CD4-positive, alpha-beta memory T cell (primary cell): ENCODE data around the gene IGSF3. TPM values are rescaled to one million over a fixed set of nuclear protein-coding genes. Genes with fewer than 3 reads are reported as not detected.
A peak's percentile ranks its signal among the peaks of the same experiment; 100 is the strongest.
"Not testable (repeated sequence)": the region's sequence is repeated elsewhere in the genome, so short reads cannot be mapped to it uniquely, and the experiment has no call there.

Source experiments
- CTCF ChIA-PET: fragments of 350-600 bp; sonication (Branson Sonifier 250); formaldehyde crosslinking; loops from one replicate; lab custom pipeline; 2021; ENCODE audit warnings: inconsistent platforms; ENCODE audit not compliant: partially characterized antibody; lab: Charles Lee
- POLR2A ChIA-PET: fragments of 350-600 bp; sonication (Branson Sonifier 250); formaldehyde crosslinking; loops from one replicate; lab custom pipeline; 2021; ENCODE audit not compliant: partially characterized antibody; lab: Charles Lee
- DNase-seq, 5 donors: peaks; one replicate each; pipeline versions ENCODE4 v3.0.0 to v3.0.0-alpha.2; 2020 to 2022; ENCODE audit warnings: mixed read lengths in 1 of 5
- H3K27ac ChIP-seq: one replicate; pipeline ENCODE4 v1.7.0; 2013; ENCODE audit warnings: low read depth, low read length
- H3K27me3 ChIP-seq: 2 replicates; pipeline ENCODE4 v1.7.0; 2013; ENCODE audit warnings: mild to moderate bottlenecking, low read length, moderate library complexity; ENCODE audit not compliant: insufficient read depth
- H3K36me3 ChIP-seq: 2 replicates; pipeline ENCODE4 v1.7.0; 2013; ENCODE audit warnings: mild to moderate bottlenecking, low read length, moderate library complexity; ENCODE audit not compliant: insufficient read depth
- H3K4me1 ChIP-seq: 2 replicates; pipeline ENCODE4 v1.7.0; 2013; ENCODE audit warnings: mild to moderate bottlenecking, low read length, moderate library complexity; ENCODE audit not compliant: insufficient read depth
- H3K4me3 ChIP-seq, 2 donors: one replicate each; pipeline ENCODE4 v1.7.0; 2013; ENCODE audit warnings: low read length in 2 of 2, mild to moderate bottlenecking in 1 of 2
- H3K9me3 ChIP-seq, 2 donors: one replicate each; pipeline ENCODE4 v1.7.0; 2013; ENCODE audit warnings: low read length in 2 of 2, control low read depth in 1 of 2; ENCODE audit not compliant: control insufficient read depth in 1 of 2
- H3K27ac Mint-ChIP-seq, 7 donors: one replicate each; pipeline ENCODE4 v1.8.0; 2020 to 2021; ENCODE audit warnings: mixed read lengths in 7 of 7, mild to moderate bottlenecking in 6 of 7, inconsistent platforms in 3 of 7, moderate library complexity in 3 of 7
- H3K27me3 Mint-ChIP-seq, 2 donors: one replicate each; pipeline ENCODE4 v1.8.0; 2020 to 2021; ENCODE audit warnings: mixed read lengths in 2 of 2
- H3K36me3 Mint-ChIP-seq, 2 donors: one replicate each; pipeline ENCODE4 v1.8.0; 2020 to 2021; ENCODE audit warnings: mixed read lengths in 2 of 2, inconsistent platforms in 1 of 2, mild to moderate bottlenecking in 1 of 2
- H3K4me1 Mint-ChIP-seq, 4 donors: one replicate each; pipeline ENCODE4 v1.8.0; 2020 to 2021; ENCODE audit warnings: mixed read lengths in 4 of 4, mild to moderate bottlenecking in 1 of 4
- H3K4me3 Mint-ChIP-seq, 8 donors: one replicate each; pipeline ENCODE4 v1.8.0; 2020 to 2021; ENCODE audit warnings: mixed read lengths in 8 of 8, mild to moderate bottlenecking in 7 of 8, moderate library complexity in 6 of 8, inconsistent platforms in 3 of 8
- H3K9me3 Mint-ChIP-seq, 8 donors: one replicate each; pipeline ENCODE4 v1.8.0; 2020 to 2021; ENCODE audit warnings: mixed read lengths in 8 of 8, mild to moderate bottlenecking in 5 of 8, inconsistent platforms in 3 of 8, moderate library complexity in 1 of 8
- intact Hi-C: fragments of 100-400 bp; cut with micrococcal nuclease; formaldehyde crosslinking; loops from one replicate; pipeline ENCODE4 v1.15.1; 2023
- polyA plus RNA-seq, 2 donors: library from polyadenylated mRNA; unstranded; fragments of 300-500 nt; fragmentation: Illumina TruSeq; gene quantifications; one replicate each; pipeline ENCODE4 v1.2.3, GENCODE V29; 2021
- total RNA-seq, 2 experiments: library from RNA; stranded (reverse); gene quantifications; one replicate each; pipeline ENCODE4 v1.2.3, GENCODE V29; 2021

Gene IGSF3
- total and polyA plus RNA-seq, 4 experiments from 2014 or later: 0.06 TPM; not detected in 3

DNA sequence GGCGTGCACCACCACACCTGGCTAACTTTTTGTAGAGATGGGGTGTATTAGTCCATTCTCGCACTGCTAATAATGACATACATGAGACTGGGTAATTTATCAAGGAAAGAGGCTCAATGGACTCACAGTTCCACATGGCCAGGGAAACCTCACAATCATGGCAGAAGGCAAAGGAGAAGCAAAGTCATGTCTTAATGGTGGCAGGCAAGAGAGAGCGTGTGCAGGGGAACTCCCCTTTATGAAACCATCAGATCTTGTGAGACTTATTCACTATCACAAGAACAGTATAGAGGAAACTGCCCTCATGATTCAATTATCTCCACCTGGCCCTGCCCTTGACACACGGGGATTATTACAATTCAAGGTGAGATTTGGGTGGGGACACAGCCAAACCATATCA, 105.1 kb downstream of the IGSF3 start:
- Mint-ChIP-seq H3K27ac (peak overlapping the region in 6 of 7 donors; percentile 6 to 71 (median 44)), H3K4me3 (peak overlapping the region in 5 of 8 donors; percentile 14 to 69 (median 46))

DNA sequence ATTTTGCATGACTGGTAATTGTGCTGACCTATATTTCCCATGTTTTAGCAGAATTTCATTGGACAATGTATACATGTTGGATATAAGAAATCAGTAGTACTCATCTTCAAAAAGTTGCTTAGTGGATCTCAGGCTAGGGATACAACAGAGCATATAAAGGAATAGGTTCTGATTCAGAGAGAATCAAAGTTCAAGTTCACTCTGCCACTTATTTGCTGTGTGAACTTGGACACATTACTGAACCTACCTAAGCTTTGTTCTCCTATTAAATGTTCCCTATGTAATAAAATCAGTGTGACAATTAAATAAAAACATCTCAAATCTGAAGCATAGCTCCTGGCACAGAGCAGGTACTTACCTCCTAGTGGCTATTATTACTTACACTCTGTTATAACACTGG, 106.0 kb downstream of the IGSF3 start:
- H3K9me3 ChIP-seq: no peaks in the 10 kb centered on the region
- no peaks in the 10 kb centered on the region for H3K36me3 ChIP-seq
- H3K27me3 ChIP-seq: no peaks in the 10 kb centered on the region
- H3K4me3 Mint-ChIP-seq: peak overlapping the region in 2 of 8 donors; percentile 11 to 61
- H3K36me3 Mint-ChIP-seq: peaks cover 21 to 31% of the 10 kb centered on the region in 2 donors
- H3K27ac ChIP-seq: no peak overlapping the region
- peaks cover 75% of the 10 kb centered on the region for H3K4me1 ChIP-seq
- no peak overlapping the region for H3K4me3 ChIP-seq
- no peaks in the 10 kb centered on the region for H3K27me3 Mint-ChIP-seq
- POLR2A ChIA-PET: interaction anchor here (1.1 kb wide), 2 partner anchors 17 to 57 kb away, joined by 3 read pairs; no protein-coding TSS in a partner anchor
- no peak for DNase-seq
- intact Hi-C loops: no loop called here
- CTCF ChIA-PET: no interaction called here
- peaks cover 3 to 19% (median 6%) of the 10 kb centered on the region in 8 donors for H3K9me3 Mint-ChIP-seq
- peak overlapping the region in 4 of 7 donors; percentile 21 to 67 (median 46) for H3K27ac Mint-ChIP-seq
- H3K4me1 Mint-ChIP-seq: peaks cover 57 to 90% (median 74%) of the 10 kb centered on the region in 4 donors

More for the DNA sequence above, 105.1 kb downstream of the IGSF3 start:
- Mint-ChIP-seq H3K4me1 (peaks cover 55 to 86% (median 72%) of the 10 kb centered on the region in 4 donors), H3K9me3 (peaks cover 3 to 19% (median 6%) of the 10 kb centered on the region in 8 donors), H3K36me3 (peaks cover 20 to 31% of the 10 kb centered on the region in 2 donors)
- H3K27ac ChIP-seq, H3K27me3 ChIP-seq, H3K36me3 ChIP-seq, H3K27me3 Mint-ChIP-seq, CTCF ChIA-PET, intact Hi-C loops, H3K4me3 ChIP-seq, DNase-seq, POLR2A ChIA-PET, H3K9me3 ChIP-seq: not testable (repeated sequence)
- peaks cover 73% of the 10 kb centered on the region for H3K4me1 ChIP-seq

DNA sequence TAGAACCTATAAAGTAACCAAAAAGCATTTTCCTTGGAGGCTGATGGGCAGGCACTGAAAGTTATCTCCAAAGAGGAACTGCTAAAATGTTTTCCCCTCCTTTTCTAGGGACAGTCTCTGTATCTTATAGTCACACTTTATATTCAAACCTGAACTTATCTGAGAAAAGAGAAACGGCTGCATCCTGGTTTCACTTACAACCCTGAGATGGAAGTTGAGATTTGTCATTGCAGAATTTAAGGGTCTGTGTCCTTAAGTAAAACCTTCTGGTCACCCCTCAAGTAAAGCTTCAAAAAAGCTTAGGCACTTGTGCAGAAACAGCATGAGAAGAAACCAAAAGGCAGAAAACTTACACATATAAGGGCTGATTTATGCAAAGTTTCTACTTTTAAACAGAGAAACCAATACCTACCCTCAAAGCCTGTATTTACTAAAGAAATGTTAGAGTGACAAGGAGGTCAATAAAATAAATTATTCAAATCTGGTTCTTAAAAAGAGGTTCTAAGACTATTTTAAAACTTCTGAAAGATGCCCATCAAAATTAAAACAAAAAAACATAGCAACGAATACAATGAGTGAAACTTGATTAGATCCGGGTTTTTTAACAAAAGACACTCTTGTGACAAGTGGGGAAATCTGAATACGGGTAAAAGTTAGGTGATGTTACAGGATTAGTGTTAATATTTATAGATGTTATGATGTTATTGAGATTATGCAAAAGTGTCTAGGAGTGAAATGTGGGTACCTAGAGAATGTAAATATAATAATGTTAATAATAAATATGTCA, 106.6 kb downstream of the IGSF3 start:
- Mint-ChIP-seq H3K4me3 (peak overlapping the region; percentile 6 to 71 (median 62)), H3K4me1 (peaks cover 56 to 89% (median 73%) of the 10 kb centered on the region in 4 donors), H3K9me3 (peaks cover 3 to 19% (median 6%) of the 10 kb centered on the region in 8 donors), H3K27me3 (no peaks in the 10 kb centered on the region), H3K27ac (peak overlapping the region; percentile 12 to 81 (median 43)), H3K36me3 (peaks cover 23 to 31% of the 10 kb centered on the region in 2 donors)
- no peaks in the 10 kb centered on the region for H3K27me3 ChIP-seq
- peaks cover 75% of the 10 kb centered on the region for H3K4me1 ChIP-seq
- no peaks in the 10 kb centered on the region for H3K9me3 ChIP-seq
- no peak for DNase-seq
- intact Hi-C loops: no loop called here
- peak overlapping the region; percentile 12 for H3K27ac ChIP-seq
- no peak overlapping the region for H3K4me3 ChIP-seq
- CTCF ChIA-PET: interaction anchor here (2.1 kb wide), 1 partner anchor 8 kb away, joined by 9 read pairs; no protein-coding TSS in a partner anchor
- POLR2A ChIA-PET: interaction anchor here (1.1 kb wide), 2 partner anchors 17 to 57 kb away, joined by 3 read pairs; no protein-coding TSS in a partner anchor
- H3K36me3 ChIP-seq: no peaks in the 10 kb centered on the region

DNA sequence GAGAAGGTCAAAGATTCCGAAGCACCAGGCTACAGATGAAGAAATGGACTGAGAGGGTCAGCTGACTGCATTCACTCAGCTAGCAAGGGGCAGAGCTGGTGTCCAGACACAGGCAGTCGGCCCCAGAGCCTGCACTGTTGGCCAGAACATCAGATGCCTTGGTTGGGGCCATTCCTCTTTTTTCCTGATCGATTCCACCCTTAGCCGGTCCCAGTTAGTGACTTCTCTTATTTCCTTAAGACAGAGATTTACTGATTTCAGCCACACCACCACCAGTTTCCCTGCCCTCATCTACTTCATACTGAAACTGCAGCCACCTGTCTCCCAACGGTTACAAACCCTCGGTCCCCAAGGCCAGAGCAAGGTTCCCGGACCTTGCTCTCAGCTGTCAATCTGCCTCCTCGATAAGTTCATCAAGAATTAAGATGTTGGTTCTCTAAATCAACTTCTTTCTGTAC, 108.2 kb downstream of the IGSF3 start:
- intact Hi-C loops: loop anchor here (1.0 kb wide), 1 partner anchor 11 kb away; no protein-coding TSS in a partner anchor
- no peak for DNase-seq
- Mint-ChIP-seq H3K4me3 (peak overlapping the region in 7 of 8 donors; percentile 32 to 77 (median 62)), H3K36me3 (peaks cover 16 to 20% of the 10 kb centered on the region in 2 donors), H3K27me3 (no peaks in the 10 kb centered on the region), H3K4me1 (peaks cover 57 to 90% (median 74%) of the 10 kb centered on the region in 4 donors), H3K27ac (peak overlapping the region; percentile 1 to 95 (median 86)), H3K9me3 (peaks cover 2 to 14% (median 6%) of the 10 kb centered on the region in 8 donors)
- no peaks in the 10 kb centered on the region for H3K9me3 ChIP-seq
- no peaks in the 10 kb centered on the region for H3K27me3 ChIP-seq
- peak overlapping the region; percentile 33 for H3K27ac ChIP-seq
- H3K4me3 ChIP-seq: no peak overlapping the region
- peaks cover 76% of the 10 kb centered on the region for H3K4me1 ChIP-seq
- no peaks in the 10 kb centered on the region for H3K36me3 ChIP-seq
- ChIA-PET CTCF (interaction anchor here (0.9 to 2.1 kb wide), 2 partner anchors 10 to 15 kb away, joined by 3 to 9 read pairs; no protein-coding TSS in a partner anchor), POLR2A (interaction anchor here (1.0 to 3.8 kb wide), 3 partner anchors 12 to 55 kb away, joined by 3 to 29 read pairs (median 22); partner anchors contain the start of gene CD58)

DNA sequence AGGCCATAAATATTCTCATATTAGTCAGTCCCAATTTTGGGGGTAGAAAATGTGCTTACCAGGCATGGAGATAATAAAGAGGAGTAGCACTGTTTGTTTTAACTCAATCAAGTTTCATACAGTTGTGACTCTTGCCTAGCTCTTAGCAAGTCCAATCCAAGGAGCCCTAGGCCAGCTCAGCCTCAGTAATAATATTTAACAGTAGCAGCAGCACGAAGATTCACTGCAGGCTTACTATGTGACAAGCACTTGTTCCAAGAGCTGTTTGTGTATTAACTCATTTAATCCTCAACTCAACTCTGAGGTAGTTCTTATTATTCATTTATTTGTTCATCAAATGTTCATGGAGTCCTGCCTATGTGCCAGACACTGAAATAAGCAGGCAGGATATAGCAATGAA, 109.0 kb downstream of the IGSF3 start:
- peaks cover 9 to 13% of the 10 kb centered on the region in 2 donors for H3K36me3 Mint-ChIP-seq
- intact Hi-C loops: no loop called here
- H3K4me3 Mint-ChIP-seq: peak overlapping the region in 4 of 8 donors; percentile 2 to 76 (median 57)
- no peaks in the 10 kb centered on the region for H3K27me3 Mint-ChIP-seq
- no peak overlapping the region for H3K4me3 ChIP-seq
- no peaks in the 10 kb centered on the region for H3K27me3 ChIP-seq
- peak overlapping the region in 6 of 7 donors; percentile 79 to 95 (median 88) for H3K27ac Mint-ChIP-seq
- peaks cover 59 to 88% (median 76%) of the 10 kb centered on the region in 4 donors for H3K4me1 Mint-ChIP-seq
- no peaks in the 10 kb centered on the region for H3K36me3 ChIP-seq
- DNase-seq: no peak
- H3K9me3 ChIP-seq: no peaks in the 10 kb centered on the region
- H3K27ac ChIP-seq: peak overlapping the region; percentile 33
- ChIA-PET CTCF (interaction anchor here (2.1 to 2.9 kb wide), 2 partner anchors 10 to 16 kb away, joined by 9 to 15 read pairs; no protein-coding TSS in a partner anchor), POLR2A (interaction anchor here (1.0 to 3.8 kb wide), 3 partner anchors 13 to 54 kb away, joined by 3 to 29 read pairs (median 22); partner anchors contain the start of gene CD58)
- peaks cover 80% of the 10 kb centered on the region for H3K4me1 ChIP-seq
- peaks cover 0 to 7% (median under 1%) of the 10 kb centered on the region in 8 donors for H3K9me3 Mint-ChIP-seq

DNA sequence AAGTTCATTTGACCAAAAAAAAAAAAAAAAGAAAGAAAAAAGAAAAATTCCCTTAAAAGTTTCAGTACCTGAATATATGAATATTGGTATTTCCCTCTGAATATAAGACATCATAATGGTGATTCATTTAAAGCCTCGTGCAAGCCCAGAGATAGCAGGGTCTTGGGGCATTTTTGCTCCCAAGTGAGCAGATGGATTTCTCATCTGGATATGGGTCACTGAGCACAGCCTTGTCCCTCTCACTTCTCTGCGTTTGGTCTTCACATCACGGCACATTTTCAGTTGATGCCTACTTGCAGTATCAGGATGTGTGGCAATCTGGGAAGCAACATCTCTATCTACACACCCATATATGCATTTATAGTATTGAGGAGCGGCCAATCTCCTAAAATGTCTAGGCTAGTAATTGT, 109.4 kb downstream of the IGSF3 start:
- Mint-ChIP-seq H3K4me3 (peak overlapping the region in 3 of 8 donors; percentile 8 to 59 (median 27)), H3K27me3 (no peaks in the 10 kb centered on the region), H3K9me3 (peaks cover 0 to 4% (median 0%) of the 10 kb centered on the region in 8 donors), H3K27ac (peak overlapping the region; percentile 26 to 89 (median 79)), H3K4me1 (peaks cover 63 to 91% (median 78%) of the 10 kb centered on the region in 4 donors), H3K36me3 (peaks cover 9% of the 10 kb centered on the region in 2 donors)
- Histone ChIP-seq H3K4me3 (no peak overlapping the region), H3K27ac (peak overlapping the region; percentile 29), H3K9me3 (no peaks in the 10 kb centered on the region), H3K4me1 (peaks cover 84% of the 10 kb centered on the region), H3K27me3 (no peaks in the 10 kb centered on the region), H3K36me3 (no peaks in the 10 kb centered on the region)
- POLR2A ChIA-PET: interaction anchor here (0.7 to 3.8 kb wide), 4 partner anchors 13 to 499 kb away, joined by 3 to 29 read pairs (median 13); partner anchors contain the start of gene CD58
- DNase-seq: no peak
- CTCF ChIA-PET: interaction anchor here (0.9 to 2.9 kb wide), 4 partner anchors 11 to 17 kb away, joined by 3 to 15 read pairs (median 7); no protein-coding TSS in a partner anchor
- intact Hi-C loops: no loop called here
